HG02943 (cell line): ENCODE measurements around the gene TANC2.

Experiments
- ATAC-seq: cut with Tn5 transposase; IDR thresholded peaks from one replicate; pipeline ENCODE4 v1.9.1; 2021; ENCODE audit warnings: mild to moderate bottlenecking, low read depth, moderate library complexity; ENCODE audit not compliant: unreplicated experiment

Gene TANC2

DNA sequence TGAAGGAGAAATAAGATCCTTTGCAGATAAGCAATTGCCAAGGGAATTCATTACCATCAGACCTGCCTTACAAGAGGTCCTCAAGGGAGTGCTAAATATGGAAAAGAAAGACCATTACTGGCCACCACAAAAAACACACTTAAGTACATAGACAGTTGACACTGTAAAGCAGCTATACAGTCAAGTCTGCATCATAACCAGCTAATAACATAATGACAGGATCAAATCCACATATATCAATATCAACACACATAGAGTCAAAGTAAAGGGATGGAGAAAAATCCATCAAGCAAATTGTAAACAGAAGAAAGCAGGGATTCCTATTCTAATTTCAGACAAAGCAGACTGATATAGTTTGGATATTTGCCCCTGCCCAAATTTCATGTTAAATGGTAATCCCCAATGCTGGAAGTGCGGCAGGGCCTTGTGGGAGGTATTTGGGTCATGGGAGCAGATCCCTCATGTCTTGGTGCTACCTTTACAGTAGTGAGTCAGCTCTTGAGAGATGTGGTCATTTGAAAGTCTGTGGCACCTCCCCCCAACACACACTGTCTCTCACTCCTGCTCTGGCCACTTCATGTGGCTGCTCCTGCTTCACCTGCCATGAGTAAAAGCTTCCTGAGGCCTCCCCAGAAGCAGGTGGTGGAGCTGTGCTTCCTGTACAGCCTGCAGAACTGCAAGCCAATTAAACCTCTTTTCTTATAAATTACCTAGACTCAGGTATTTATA is 32.8 kb downstream of the TANC2 start:
- no peak for ATAC-seq

DNA sequence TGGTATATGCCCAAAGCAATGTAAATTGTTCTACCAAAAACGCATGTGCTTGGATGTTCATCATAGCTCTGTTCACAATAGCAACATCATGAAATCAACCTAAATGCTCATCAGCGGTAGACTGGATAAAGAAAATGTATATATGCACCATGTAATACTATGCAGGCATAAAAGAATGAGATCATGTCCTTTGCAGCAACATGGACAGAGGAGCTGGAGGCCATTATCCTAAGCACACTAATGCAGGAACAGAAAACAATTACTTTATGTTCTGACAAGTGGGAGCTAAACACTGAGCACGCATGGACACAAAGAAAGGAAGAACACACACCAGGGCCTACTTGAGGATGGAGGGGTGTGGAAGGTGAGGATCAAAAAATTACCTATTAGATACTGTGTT is 33.7 kb downstream of the TANC2 start:
- ATAC-seq = no peak

DNA sequence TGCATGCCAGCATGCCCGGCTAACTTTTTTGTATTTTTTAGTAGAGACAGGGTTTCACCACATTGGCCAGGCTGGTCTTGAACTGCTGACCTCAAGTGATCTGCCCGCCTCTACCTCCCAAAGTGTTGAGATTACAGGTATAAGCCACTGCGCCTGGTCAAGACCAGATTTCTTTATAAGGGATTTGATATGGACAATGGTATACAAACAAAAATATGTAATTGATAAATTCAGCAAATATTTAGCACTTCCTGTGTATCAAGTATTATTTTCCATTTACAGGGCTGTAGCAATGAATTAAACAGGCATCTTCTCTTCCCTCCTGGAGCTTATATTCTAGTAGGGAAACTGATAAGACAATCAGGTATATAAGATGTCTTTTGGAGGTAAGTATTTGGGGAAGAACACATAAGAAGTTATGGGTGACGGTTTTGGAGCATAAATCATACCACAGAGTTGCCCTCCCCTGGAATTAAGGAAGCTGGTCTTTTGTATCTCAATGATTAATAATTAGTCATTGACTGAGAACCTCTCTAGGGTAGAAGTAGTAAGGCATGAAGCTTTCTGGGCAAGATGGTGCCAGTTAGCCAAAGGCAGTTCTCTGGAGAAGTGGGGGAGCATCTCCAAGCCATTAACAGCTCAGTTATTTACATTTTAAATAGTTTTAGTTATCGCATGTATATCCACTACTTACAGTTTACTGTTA is 35.8 kb downstream of the TANC2 start:
- no peak for ATAC-seq

DNA sequence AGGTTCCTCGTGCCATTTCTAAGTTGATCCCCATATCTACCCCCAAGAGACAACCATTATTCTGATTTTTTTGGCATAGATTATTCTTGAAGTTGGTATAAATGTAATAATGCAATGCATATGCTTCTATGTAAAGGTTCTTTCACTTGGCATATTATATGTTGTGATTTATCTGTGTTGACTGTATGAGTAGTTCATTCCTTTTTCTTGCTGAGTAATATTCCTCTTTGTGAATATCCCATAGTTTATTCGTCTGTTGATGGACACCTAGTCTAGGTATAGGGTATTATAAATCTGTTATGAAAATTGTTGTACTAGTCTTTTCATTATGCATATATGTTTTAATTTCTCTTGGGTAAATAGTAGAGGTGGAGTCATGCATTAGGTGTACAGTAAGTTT is 36.6 kb downstream of the TANC2 start:
- ATAC-seq = no peak

DNA sequence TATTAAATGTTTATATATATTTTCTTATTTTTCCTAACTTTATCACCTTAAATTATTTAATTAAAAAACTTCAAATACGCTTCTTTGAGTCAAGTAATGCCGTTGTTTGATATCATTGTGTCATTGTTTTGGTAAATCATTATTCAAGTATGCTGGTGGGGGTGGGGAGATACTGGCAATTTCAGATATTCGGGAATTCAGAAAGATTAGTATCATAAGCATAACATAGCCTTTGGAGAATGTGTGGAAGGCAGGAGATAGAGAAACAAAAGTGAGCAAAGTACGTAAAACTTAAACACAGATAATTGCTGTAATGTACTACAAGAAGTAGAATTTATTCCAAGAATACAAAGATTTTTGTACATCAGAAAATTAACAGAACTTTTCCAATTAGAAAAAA is 49.8 kb downstream of the TANC2 start:
- ATAC-seq = no peak
